NCI-H524 treated with DMSO at 0.1 percent for 48 hours (cell line): ENCODE measurements around the gene GALT.

Experiments used
- DNase-seq: peaks from one replicate; lab custom pipeline; 2025; lab: John Stamatoyannopoulos, UW

The GALT gene

GRCh38 chr9:34646211-34647083 is at the start of gene GALT:
Gene GALT (plus strand): TSS chr9:34646675. CDS start chr9:34646705, 30 bp downstream.
- peak; percentile 74 for DNase-seq

GRCh38 chr9:34599546-34599945 is 46.9 kb upstream of the GALT start:
- DNase-seq, result no peak

DNA sequence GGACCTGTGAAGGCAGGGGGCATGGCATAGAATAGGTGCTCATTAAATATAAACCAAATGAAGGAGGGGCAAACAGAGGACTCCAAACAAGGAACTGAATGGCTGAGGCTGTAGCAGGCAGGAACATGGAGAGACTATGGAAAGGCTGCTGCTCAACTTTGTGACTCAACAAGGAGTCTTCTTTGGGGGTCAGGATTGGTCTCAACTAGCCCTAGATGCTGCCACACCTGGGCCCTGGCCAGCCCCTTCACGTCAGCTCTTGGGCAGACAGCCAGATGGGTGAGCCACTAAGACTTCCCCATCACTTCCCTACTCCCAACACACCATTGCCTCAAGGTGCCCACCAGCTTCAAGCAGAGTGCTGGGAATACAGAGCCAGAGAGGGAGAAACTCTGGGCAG is 45.6 kb upstream of the GALT start:
- DNase-seq, result no peak

GRCh38 chr9:34601937-34602573 is 44.4 kb upstream of the GALT start:
- no peak for DNase-seq

DNA sequence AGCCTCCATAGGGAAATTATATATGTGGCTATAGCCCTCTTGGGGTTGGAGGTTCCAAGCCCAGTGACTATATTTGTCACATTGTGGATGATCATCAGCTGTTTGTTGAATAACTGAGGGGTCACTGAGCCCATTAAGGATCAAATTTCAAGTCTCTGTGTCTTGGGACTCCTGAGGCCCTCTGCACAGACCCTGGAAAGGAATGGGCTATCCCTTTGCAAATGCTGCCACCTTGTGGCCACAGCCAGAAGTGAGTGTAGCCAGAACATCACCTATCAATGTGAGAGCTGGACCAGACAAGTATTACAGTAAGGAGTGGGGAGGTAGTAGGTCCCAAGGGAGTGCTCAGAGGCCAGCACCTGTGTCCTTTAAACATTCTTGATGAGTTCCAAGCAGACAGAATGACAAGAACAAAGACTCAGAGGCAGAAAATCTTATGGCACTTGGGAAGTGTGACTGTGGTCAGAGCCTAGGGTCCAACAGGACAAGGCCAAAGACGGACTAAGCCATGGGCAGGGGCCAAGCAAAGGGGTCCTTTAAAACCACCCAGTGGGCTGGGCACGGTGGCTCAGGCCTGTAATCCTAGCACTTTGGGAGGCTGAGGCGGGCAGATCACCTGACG is 42.8 kb upstream of the GALT start:
- DNase-seq, result peak; percentile 41

GRCh38 chr9:34606190-34606589 is 40.3 kb upstream of the GALT start:
- DNase-seq, result no peak

DNA sequence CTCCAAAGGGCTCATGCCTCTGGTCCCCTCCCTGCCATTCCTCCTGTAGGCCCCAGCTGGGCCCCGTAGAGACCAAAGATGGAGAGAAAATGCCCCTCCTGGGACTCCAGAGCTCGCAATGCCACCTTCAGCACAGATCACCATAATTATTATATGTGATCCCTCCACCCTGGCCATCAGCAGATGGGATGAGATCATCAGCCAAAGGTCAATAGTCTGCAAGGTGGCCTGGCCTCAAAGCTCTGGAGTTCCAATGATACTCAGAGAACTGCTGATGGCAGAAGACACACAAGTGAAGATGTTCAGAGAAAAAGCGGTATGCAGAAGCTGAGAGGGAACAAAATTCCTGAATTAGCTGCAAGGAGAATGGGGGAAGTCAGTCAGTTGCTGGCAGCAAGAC is 39.6 kb upstream of the GALT start:
- DNase-seq, result no peak

GRCh38 chr9:34607331-34607730 is 39.1 kb upstream of the GALT start:
- no peak for DNase-seq

DNA sequence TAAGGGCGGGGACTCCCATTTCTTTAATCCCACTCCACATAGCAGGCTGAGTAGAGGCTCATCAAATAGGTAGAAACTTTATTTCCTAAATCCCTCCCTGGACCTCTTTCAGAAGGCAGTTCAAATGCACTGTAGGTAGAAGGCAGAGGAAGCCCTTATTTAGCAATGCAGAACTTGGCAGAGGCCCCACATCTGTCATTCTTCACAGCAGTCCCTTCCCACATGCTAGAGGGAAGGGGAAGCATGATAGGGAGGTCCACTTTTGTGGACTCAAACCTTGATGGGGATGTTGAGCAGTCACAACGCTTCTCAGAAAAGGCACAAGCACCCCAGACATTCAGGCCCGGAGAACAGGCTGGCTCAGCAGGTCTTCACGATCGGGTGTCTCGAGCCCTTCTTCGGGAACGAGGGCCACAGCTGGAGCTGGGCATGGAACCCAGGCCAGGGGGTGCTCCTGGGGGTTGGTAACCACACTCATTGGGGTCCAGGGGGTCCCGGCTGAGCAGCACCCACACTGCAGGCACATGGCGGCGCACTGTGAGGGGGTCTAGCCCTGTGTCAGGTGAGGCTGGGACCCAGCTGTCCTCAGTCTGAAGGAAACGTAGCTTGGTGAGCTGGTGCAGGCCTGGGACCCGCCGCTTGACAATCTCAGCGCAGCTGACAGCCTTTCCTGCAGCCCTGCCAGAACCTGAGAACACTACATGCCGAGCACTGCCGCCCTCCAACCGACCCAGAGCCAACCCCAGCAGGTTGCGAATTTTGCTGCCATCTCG is 35.9 kb upstream of the GALT start:
- DNase-seq, result no peak

GRCh38 chr9:34611251-34611810 is 35.1 kb upstream of the GALT start:
- no peak for DNase-seq

DNA sequence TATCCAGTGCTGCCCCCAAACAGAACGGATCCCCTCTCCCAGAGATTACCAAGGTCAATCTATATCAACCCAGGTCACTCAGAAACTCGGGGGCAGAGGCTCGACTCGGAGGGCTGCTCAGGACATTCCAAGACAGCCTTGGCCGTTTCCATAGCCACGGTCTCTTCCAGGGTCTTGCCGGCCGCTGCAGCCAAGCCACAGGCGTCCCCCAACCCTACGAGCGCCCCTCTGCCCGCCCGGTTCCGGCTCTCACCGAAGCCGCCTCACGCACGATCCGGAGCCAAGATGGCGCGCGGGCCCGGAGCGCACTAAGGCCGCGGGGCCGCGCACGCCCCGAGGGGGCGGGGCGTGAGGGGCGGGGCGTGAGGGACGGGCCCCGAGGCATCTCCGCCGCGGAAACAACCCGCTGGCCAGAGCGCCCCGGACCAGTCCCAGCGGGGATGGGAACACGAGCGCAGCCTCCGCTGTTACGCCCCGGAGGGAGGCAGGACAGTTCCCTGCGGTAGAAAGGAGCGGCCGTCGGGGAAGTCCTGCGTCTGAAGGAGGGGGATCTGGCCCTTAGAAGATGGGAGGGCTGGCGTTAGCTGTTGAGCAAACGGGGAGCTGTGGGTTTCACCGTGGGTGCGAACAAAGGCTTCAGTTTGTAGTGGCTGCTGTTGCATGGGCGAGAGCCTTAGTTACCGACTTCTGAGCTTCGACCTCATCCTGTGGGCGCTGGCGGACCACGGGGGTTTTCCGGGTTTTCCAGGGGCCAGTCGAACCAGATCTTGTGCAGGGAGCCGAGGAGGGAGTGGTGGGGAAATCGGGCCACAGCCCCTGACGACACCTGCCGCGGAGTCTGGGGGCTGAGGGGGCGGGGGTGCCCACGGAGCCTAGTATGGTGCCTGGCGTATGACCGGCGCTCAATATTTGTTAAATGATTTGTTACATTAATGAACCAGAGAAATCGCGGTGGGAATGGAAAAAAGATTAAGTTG is 34.4 kb upstream of the GALT start, which contains the start of gene RPP25L:
TSS of gene RPP25L (minus strand) at position 287 of the 977 bp plus-strand sequence. CDS start 801 bp downstream, outside the sequence.
- no peak for DNase-seq

- DNase-seq, result no peak
These were observed 33.6 kb upstream of the GALT start for GRCh38 chr9:34612788-34613390.

DNA sequence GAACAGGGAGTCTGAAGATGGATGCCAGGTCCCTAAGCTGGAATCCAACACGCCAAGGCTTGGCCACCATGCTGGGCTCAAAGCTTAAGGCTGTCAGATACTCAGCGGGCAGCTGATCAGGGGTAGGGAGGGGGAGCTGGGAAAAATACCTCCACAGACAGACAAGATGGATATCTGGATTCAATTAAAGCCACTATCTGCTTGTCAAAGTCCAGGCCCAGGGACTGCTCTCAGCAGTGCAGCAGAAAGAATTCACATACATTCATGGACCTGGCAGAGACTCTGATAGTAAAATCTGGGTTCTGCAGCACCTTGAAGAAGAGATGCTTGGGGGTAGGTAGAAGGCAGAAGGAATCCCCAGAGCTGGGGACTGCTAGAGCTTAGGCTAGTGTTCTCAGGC is 31.3 kb upstream of the GALT start:
- DNase-seq, result no peak

- peak; percentile 62 for DNase-seq
These were observed 26.1 kb upstream of the GALT start, which contains the start of gene DCTN3 for GRCh38 chr9:34620061-34620994. Gene DCTN3 (minus strand): TSS chr9:34620495. CDS start chr9:34620464, 31 bp downstream.

DNA sequence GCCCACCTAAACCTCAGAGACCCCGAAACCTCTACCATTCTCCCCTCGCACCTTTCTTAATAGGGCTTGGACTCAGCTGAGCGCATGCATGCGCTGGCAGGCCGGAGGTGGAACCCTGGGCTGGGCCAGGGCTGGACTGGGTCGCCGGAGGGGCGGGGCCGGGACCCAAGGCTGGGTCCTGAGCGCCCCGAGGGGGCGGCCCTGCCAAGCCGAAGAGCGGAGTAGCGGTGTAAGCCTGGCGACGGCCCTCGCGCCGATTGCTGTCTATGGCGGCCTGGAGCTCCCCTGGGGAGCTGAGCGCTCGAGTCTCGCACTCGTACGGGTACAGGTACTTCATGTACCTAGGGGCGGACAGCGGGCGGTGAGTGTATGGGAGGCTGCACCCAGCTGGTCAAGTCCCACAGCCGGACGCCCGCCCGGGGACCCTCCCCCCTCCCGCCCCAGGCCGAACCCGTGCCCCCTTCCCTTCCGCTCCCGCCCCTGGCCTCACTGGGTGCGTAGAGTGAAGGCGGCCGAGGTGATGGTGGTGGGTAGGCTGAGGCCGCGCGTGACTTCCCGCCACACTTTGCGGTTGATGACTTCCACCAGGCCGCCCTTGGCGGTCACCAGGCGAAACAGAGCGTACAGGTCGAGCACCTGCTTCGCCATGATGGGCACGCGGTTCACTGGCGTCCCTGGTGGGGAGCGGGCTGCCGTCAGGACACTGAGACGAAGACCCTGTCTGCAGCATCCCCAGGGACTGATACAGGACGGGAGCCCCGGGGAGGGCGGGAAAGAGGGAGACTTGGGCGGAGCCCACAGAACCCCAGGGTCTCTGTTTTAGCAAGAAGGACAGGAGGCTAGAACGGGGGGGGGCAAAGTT is 22.9 kb upstream of the GALT start:
- DNase-seq, result no peak

DNA sequence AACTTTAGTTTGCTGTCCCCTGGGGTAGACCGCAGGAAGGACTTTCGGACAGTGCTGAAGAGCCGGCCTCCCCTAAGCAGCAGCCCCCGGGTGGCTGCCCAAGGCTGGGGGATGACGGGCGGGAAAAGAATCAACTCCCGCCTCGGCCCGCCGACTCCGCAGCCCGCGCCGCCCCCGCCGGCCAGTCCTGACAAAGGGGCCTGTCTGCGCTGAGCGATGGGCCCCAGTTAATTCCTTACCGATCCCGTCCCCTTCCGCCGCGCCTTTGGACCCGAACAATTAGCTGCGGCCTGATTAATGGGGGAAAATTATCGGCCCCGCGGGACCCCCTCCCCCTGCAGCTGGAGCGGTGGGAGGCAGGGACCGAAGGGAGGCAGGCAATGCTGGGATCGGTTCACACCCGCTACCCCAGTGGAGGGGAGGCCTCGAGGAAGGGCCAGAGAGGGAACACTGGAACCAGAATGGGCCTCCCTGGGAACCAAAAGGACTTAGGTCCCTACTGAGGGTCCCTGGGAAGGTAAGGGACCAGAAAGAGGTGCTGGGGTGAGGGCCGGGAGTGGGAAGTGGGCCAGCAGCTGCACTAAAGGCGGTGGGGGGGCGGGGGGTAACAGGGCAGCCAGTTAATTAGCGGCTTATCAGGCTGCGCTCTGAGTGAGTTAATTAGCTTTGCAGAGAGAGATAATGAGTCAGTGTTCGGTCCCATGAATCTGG is 21.8 kb upstream of the GALT start:
- no peak for DNase-seq

GRCh38 chr9:34625186-34625486 is 21.3 kb upstream of the GALT start:
- no peak for DNase-seq
